Measurements from ENCODE around the gene UMAD1.
A peak's percentile ranks its signal among the peaks of the same experiment; 100 is the strongest.

Gene UMAD1

GRCh38 chr7:7843972-7844371, 203.4 kb downstream of the UMAD1 start:
- no peak for DNase-seq

GRCh38 chr7:7848246-7848645, 207.7 kb downstream of the UMAD1 start:
- no peak for DNase-seq

- DNase-seq = no peak
Measured at GRCh38 chr7:7848892-7849291, 208.3 kb downstream of the UMAD1 start.

GRCh38 chr7:7850150-7850549, 209.6 kb downstream of the UMAD1 start:
- DNase-seq = no peak

- no peak for DNase-seq
Measured at GRCh38 chr7:7851381-7851780, 210.8 kb downstream of the UMAD1 start.

- no peak for DNase-seq
Measured at GRCh38 chr7:7851991-7852390, 211.4 kb downstream of the UMAD1 start.

- DNase-seq = no peak
Measured at GRCh38 chr7:7857143-7857583, 216.6 kb downstream of the UMAD1 start.

GRCh38 chr7:7858559-7858958, 218.0 kb downstream of the UMAD1 start:
- no peak for DNase-seq

- DNase-seq = no peak
Measured at GRCh38 chr7:7859411-7859810, 218.9 kb downstream of the UMAD1 start.

- DNase-seq = no peak
Measured at GRCh38 chr7:7861211-7861633, 220.7 kb downstream of the UMAD1 start.

- DNase-seq = no peak
Measured at GRCh38 chr7:7862393-7862792, 221.8 kb downstream of the UMAD1 start.

GRCh38 chr7:7867846-7868571, 227.5 kb downstream of the UMAD1 start:
- peak; percentile 58 for DNase-seq

GRCh38 chr7:7868572-7868899, 228.0 kb downstream of the UMAD1 start:
- DNase-seq = no peak

- DNase-seq = no peak
Measured at GRCh38 chr7:7869036-7869435, 228.5 kb downstream of the UMAD1 start.

- no peak for DNase-seq
Measured at GRCh38 chr7:7869651-7870050, 229.1 kb downstream of the UMAD1 start.

- peak; percentile 67 for DNase-seq
Measured at GRCh38 chr7:7870555-7870954, 230.0 kb downstream of the UMAD1 start.

GRCh38 chr7:7876419-7876818, 235.9 kb downstream of the UMAD1 start:
- DNase-seq = no peak

GRCh38 chr7:7881581-7881980, 241.0 kb downstream of the UMAD1 start:
- no peak for DNase-seq

GRCh38 chr7:7882888-7883287, 242.3 kb downstream of the UMAD1 start:
- DNase-seq = no peak

GRCh38 chr7:7883394-7883793, 242.8 kb downstream of the UMAD1 start:
- peak; percentile 29 for DNase-seq

GRCh38 chr7:7884855-7885254, 244.3 kb downstream of the UMAD1 start:
- no peak for DNase-seq

- DNase-seq = no peak
Measured at GRCh38 chr7:7889791-7890568, 249.4 kb downstream of the UMAD1 start.

GRCh38 chr7:7895004-7895650, 254.6 kb downstream of the UMAD1 start:
- peak; percentile 48 for DNase-seq

- DNase-seq = no peak
Measured at GRCh38 chr7:7895754-7896153, 255.2 kb downstream of the UMAD1 start.

Measured in femur (tissue), 1 donor.